Suprapubic skin (tissue), 4 donors: Measurements from ENCODE around the gene STAB2. TPM values are rescaled to one million over a fixed set of nuclear protein-coding genes. Genes with fewer than 3 reads are reported as not detected.

Source experiments
- DNase-seq, 2 donors: peaks; one replicate each; pipeline ENCODE4 v3.0.0-alpha.2; 2019; ENCODE audit warnings: low spot score in 2 of 2
- H3K27ac ChIP-seq: fragments of 200-600 bp; sonication (generic); one replicate; pipeline ENCODE4 v1.5.1; 2019
- H3K27me3 ChIP-seq: fragments of 200-600 bp; sonication (generic); one replicate; pipeline ENCODE4 v1.5.1; 2019
- H3K36me3 ChIP-seq: fragments of 200-600 bp; sonication (generic); one replicate; pipeline ENCODE4 v1.5.1; 2019
- H3K4me1 ChIP-seq: fragments of 200-600 bp; sonication (generic); one replicate; pipeline ENCODE4 v1.5.1; 2019
- H3K4me3 ChIP-seq: fragments of 200-600 bp; sonication (generic); one replicate; pipeline ENCODE4 v1.5.1; 2019; ENCODE audit warnings: mild to moderate bottlenecking
- H3K9me3 ChIP-seq: fragments of 200-600 bp; sonication (generic); one replicate; pipeline ENCODE4 v1.5.1; 2019
- CTCF ChIP-seq, 2 donors: fragments of 200-600 bp in 1 of 2; fragments of 450-650 bp in 1 of 2; sonication (generic) in 1 of 2; IDR thresholded peaks; one replicate each; pipeline ENCODE4 v1.5.1; 2016 to 2019; ENCODE audit warnings: antibody characterized with exemption in 2 of 2, mild to moderate bottlenecking in 1 of 2, moderate library complexity in 1 of 2
- EP300 ChIP-seq: sonication (generic); formaldehyde crosslinking; IDR thresholded peaks from one replicate; pipeline ENCODE4 v1.6.1; 2017; ENCODE audit warnings: antibody characterized with exemption
- POLR2A ChIP-seq, 2 donors: fragments of 450-650 bp; IDR thresholded peaks; one replicate each; pipeline ENCODE4 v1.6.1; 2017; ENCODE audit warnings: antibody characterized with exemption in 2 of 2, mild to moderate bottlenecking in 2 of 2, moderate library complexity in 2 of 2
- POLR2AphosphoS5 ChIP-seq, 3 donors: sonication (generic); formaldehyde crosslinking; IDR thresholded peaks; one replicate each; pipeline ENCODE4 v1.6.1; 2017; ENCODE audit warnings: antibody characterized with exemption in 3 of 3
- WGBS: methylation state at CpG from one replicate; pipeline ENCODE4 v1.1.5; 2018; 5-methylcytosine and 5-hydroxymethylcytosine counted together
- total RNA-seq, 4 donors: library from RNA; depleted of rRNA; stranded (reverse); fragments of >200 nt; gene quantifications; one replicate each; pipeline ENCODE4 v1.1.0, GENCODE V29; 2016

The STAB2 gene
- total RNA-seq, 4 donors from 2014 or later = 0.34 TPM; not detected in 3

DNA sequence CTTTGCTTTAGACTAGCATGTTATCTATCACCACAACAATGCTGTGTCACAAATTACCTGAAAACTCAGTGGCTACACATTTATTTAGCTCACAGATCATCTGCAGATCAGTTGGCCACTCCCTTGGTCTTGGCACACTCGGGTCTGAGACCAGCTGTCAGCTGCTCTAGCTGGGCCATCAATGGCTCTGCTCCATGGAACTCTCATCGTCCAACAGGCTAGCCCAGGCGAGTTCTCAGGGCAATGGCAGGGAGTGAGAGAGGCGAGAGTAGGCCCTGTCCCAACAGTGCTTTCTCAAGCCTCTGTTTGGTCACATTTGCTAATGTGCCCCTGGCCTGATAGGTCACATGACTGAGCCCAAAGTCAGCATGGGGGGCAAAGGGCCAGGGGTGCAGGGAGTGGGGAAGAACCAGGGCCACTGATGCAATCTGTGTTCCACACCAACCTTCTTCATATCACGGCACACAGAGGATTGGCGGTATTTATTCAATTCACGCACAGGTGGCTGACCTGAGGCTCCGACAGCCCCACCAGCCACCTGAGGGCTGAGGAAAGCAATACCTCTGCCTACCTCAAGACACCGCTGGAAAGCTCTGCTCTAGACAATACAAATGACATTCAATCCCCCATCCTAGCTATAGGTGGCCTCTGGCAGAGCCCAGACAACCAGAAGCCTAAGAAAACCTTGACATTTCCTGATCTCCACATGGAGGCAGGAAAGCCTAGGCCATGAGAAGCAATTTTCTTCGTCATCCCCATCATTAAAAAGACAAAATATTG lies 171.4 kb downstream of the STAB2 start:
- 76% methylated on average over 10 of the region's 10 CpGs for WGBS

DNA sequence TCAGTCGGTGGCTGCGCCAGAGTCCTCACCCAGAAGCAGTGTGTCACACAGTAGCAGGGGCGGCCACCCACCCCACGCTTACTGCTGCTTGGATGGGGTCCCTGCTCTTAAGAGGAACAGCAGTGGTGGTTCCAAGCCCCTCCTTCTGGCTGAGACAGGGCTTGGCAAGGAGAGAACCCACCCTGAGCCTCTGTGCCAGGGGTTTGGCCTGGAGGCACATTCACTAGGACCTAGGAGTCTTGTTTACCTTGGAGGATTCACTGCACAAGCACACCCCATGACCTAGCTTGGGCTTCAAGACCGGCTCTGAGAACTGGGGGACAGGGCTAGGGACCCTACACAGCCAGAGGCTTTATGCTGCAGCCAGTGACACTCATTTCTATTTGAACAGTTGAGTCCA lies 175.4 kb downstream of the STAB2 start:
- Histone ChIP-seq H3K9me3 (no peaks in the 10 kb centered on the region), H3K36me3 (no peaks in the 10 kb centered on the region), H3K4me1 (no peaks in the 10 kb centered on the region), H3K4me3 (no peak overlapping the region), H3K27me3 (no peaks in the 10 kb centered on the region), H3K27ac (no peak overlapping the region)
- 67% methylated on average over 3 of the region's 5 CpGs for WGBS
- no peak for TF ChIP-seq POLR2AphosphoS5 (IDR thresholded peaks at IDR 0.05)
- no peak for DNase-seq

More for the DNA sequence above, 171.4 kb downstream of the STAB2 start:
- no peak overlapping the region for H3K27ac ChIP-seq
- no peaks in the 10 kb centered on the region for H3K4me1 ChIP-seq
- no peak for DNase-seq
- H3K4me3 ChIP-seq = no peak overlapping the region
- H3K9me3 ChIP-seq = no peaks in the 10 kb centered on the region
- H3K27me3 ChIP-seq = no peaks in the 10 kb centered on the region
- TF ChIP-seq POLR2AphosphoS5 (IDR thresholded peaks at IDR 0.05) (no peak), CTCF (IDR thresholded peaks at IDR 0.05) (no peak), POLR2A (IDR thresholded peaks at IDR 0.05) (no peak), EP300 (no peak)
- H3K36me3 ChIP-seq = no peaks in the 10 kb centered on the region

DNA sequence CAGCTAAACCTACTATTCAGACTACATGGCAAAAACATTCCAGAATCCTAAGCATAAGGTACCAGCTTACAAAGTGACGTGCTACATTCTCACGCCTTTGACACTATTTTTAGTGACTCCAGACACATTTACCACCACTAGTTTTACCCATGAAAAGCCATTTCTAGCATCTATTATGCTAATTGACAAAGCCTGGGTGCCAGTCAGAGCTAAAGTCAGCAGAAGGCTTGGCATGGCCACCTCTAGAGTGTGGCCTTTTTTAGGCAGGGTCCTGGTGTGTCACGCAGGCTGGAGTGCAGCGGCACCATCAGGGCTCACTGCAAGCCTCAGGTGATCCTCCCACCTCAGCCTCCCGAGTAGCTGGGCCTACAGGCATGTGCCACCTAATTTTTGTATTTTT lies 178.2 kb downstream of the STAB2 start:
- no peak overlapping the region for H3K27ac ChIP-seq
- no peaks in the 10 kb centered on the region for H3K36me3 ChIP-seq
- H3K27me3 ChIP-seq = no peaks in the 10 kb centered on the region
- no peak overlapping the region for H3K4me3 ChIP-seq
- no peak for TF ChIP-seq EP300
- H3K9me3 ChIP-seq = no peaks in the 10 kb centered on the region
- H3K4me1 ChIP-seq = no peaks in the 10 kb centered on the region
- WGBS = 96% methylated on average over 5 of the region's 5 CpGs
- no peak for DNase-seq

- H3K4me1 ChIP-seq = no peaks in the 10 kb centered on the region
- no peak overlapping the region for H3K4me3 ChIP-seq
- H3K27ac ChIP-seq = no peak overlapping the region
- WGBS = 96% methylated on average over 4 of the region's 6 CpGs
- H3K9me3 ChIP-seq = no peaks in the 10 kb centered on the region
- TF ChIP-seq POLR2A (IDR thresholded peaks at IDR 0.05) = no peak
- no peak for DNase-seq
- H3K36me3 ChIP-seq = no peaks in the 10 kb centered on the region
- H3K27me3 ChIP-seq = no peaks in the 10 kb centered on the region
Observed at GRCh38 chr12:103766028-103766427, 179.0 kb downstream of the STAB2 start.

DNA sequence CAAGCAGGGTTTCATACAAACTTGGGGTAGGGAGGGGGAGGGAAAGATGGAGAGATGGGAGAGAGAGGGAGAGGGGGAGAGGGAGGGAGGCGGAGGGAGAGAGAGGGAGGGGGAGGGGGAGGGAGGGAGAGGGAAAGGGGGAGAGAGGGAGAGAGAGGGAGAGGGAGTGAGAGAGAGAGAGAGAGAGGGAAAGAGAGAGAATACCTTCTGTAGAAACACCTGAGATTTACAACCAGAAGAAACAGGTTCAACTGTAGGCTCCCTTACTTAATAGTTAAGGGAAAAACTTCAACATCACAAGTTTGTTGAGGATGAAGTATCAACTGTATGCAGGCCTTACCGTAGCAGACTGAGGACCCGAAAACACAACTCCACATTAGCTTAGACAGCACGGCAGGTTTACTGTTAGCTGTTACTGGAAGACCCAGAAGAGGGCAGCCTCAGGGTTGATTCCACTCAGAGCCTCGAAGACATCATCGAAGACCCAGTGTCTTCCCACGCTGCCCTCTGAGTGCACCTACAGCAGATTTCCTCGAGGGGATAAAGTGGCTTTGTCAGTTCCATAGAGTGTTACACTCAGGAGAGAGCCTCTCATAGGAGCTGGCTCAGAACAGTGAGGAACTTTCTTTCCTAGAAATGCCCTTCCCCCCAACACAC lies 181.5 kb downstream of the STAB2 start:
- no peak for DNase-seq
- Histone ChIP-seq H3K36me3 (no peaks in the 10 kb centered on the region), H3K4me1 (no peaks in the 10 kb centered on the region), H3K9me3 (no peaks in the 10 kb centered on the region), H3K4me3 (no peak overlapping the region), H3K27me3 (no peaks in the 10 kb centered on the region), H3K27ac (no peak overlapping the region)
- WGBS = 83% methylated on average over 7 of the region's 8 CpGs
- TF ChIP-seq EP300 = no peak
- no peak for TF ChIP-seq POLR2AphosphoS5 (IDR thresholded peaks at IDR 0.05)
- TF ChIP-seq POLR2A (IDR thresholded peaks at IDR 0.05) = no peak
- TF ChIP-seq CTCF (IDR thresholded peaks at IDR 0.05) = no peak

DNA sequence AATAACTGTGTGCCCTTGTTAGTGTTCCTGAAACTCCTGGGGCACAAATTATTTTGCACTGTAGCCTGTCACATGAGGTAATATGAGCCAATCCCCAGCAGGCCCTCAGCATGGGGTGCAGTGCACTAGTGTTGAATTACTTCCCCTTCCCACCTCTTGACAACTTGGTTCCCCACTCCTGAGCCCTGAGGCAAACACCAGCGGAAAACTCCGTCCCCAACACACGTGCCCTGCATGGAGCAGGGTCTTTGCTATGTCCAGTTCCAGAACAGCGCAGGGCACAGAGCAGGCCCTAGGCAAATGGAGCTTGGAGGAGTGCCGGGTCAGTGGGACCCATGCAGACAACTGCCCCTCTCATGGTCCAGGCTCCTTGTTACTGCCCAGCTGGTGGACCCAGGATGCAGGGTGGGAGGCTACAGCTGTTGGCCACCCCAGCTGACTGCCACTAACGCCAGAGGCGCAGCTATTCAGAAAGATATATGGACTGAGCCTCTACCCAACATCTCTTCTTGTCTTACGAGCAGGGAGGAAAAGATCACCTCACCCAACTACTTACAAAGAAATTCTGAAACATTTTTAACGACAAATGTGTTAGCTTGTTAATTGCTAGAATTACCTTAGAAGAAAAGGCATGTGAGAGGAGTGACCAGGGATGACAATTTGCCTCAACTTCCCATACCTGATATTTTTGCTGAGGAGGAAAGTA lies 182.3 kb downstream of the STAB2 start:
- Histone ChIP-seq H3K27me3 (no peaks in the 10 kb centered on the region), H3K27ac (no peak overlapping the region), H3K36me3 (no peaks in the 10 kb centered on the region), H3K9me3 (no peaks in the 10 kb centered on the region), H3K4me3 (no peak overlapping the region), H3K4me1 (no peaks in the 10 kb centered on the region)
- 95% methylated on average over 6 of the region's 9 CpGs for WGBS
- DNase-seq = no peak
- TF ChIP-seq CTCF (IDR thresholded peaks at IDR 0.05) = no peak
- TF ChIP-seq EP300 = no peak
- no peak for TF ChIP-seq POLR2A (IDR thresholded peaks at IDR 0.05)
- no peak for TF ChIP-seq POLR2AphosphoS5 (IDR thresholded peaks at IDR 0.05)
